Spleen (tissue), 7 donors: ENCODE data around the gene MR1.

Experiments used
- POLR2AphosphoS5 ChIP-seq, 3 donors: sonication (generic); formaldehyde crosslinking; IDR thresholded peaks; one replicate each; pipeline ENCODE4 v1.5.1; 2017; ENCODE audit warnings: antibody characterized with exemption in 3 of 3
- TF ChIP-seq, protein P1 (sequence below), 11 experiments: fragments of 200-600 bp in 7 of 11; fragments of 450-650 bp in 4 of 11; sonication (generic) in 4 of 11; IDR thresholded peaks in 8 of 11; conservative IDR thresholded peaks in 3 of 11; 1 replicate in 7 of 11; 2 replicates in 4 of 11; pipeline versions ENCODE4 v1.4.0 to v1.8.0; 2016 to 2021; ENCODE audit warnings: antibody characterized with exemption in 11 of 11, inconsistent platforms in 4 of 11, mild to moderate bottlenecking in 1 of 11
- donor health status: DM: no; HTN: no; CAD: no; lungs with moderate emphysema.
- donor health status: DM: no; HTN: no; CAD: no.
- donor health status: DM: no; HTN: no; CAD: no.

DNA sequence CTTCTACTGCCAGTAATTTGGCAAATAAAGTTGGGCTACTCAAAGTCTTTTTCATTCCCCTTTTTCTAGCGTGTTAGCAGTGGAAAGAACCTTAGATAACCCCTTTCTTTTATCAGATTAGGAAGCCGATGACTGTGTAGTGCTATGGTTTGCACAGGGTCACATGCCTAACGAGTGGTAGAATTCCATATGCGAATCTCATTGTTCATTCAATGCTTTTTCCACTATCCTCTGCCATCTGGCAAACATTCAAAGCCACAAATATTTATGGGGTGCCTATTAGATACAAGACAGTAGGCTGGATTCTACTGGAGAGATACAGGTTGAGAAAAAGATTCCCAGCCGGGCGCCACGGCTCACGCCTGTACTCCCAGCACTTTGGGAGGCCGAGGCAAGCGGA, 39.9 kb downstream of the MR1 start:
- no peak for TF ChIP-seq POLR2AphosphoS5 (IDR thresholded peaks at IDR 0.05)
- TF ChIP-seq, protein P1, sequence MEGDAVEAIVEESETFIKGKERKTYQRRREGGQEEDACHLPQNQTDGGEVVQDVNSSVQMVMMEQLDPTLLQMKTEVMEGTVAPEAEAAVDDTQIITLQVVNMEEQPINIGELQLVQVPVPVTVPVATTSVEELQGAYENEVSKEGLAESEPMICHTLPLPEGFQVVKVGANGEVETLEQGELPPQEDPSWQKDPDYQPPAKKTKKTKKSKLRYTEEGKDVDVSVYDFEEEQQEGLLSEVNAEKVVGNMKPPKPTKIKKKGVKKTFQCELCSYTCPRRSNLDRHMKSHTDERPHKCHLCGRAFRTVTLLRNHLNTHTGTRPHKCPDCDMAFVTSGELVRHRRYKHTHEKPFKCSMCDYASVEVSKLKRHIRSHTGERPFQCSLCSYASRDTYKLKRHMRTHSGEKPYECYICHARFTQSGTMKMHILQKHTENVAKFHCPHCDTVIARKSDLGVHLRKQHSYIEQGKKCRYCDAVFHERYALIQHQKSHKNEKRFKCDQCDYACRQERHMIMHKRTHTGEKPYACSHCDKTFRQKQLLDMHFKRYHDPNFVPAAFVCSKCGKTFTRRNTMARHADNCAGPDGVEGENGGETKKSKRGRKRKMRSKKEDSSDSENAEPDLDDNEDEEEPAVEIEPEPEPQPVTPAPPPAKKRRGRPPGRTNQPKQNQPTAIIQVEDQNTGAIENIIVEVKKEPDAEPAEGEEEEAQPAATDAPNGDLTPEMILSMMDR (IDR thresholded peaks at IDR 0.05 in 8 of 11, conservative IDR thresholded peaks at IDR 0.05 in 3 of 11) = no peak
